ENCODE results near the gene IQCF5.

Gene IQCF5

DNA sequence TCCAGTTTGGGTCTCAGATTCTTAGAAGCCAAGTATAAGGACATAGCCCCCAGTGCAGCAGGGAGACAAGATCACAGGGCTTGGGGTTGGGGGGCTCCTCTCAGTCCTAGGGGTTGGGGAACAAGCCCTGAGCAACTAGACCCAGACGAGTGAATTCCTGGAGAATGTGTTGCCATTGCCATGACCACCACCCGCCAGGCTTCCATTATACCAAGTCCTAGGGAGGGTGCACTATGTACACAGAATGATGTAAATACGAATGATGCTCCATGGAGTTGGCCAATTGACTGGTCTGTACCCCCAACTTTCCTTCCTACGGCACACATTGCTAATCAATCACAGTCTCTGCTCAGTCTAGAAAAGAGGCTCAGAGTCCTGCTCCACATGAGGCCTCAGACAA, 19.0 kb upstream of the IQCF5 start:
- no peak for ATAC-seq
- TF ChIP-seq ARNTL (CRISPR knock-in tag; IDR thresholded peaks at IDR 0.05; ENCODE audit: borderline replicate concordance, low read depth) (no peak), OSR1 (CRISPR knock-in tag; IDR thresholded peaks at IDR 0.05) (no peak), ZNF565 (CRISPR knock-in tag; conservative IDR thresholded peaks at IDR 0.05; ENCODE audit: low read depth) (no peak), ZC3H10 (CRISPR knock-in tag; IDR thresholded peaks at IDR 0.05) (no peak), POU6F1 (CRISPR knock-in tag; IDR thresholded peaks at IDR 0.05; ENCODE audit: borderline replicate concordance, low read depth) (no peak), ZNF8 (CRISPR knock-in tag; IDR thresholded peaks at IDR 0.05) (no peak), ESRRG (CRISPR knock-in tag; IDR thresholded peaks at IDR 0.05) (no peak), RARB (CRISPR knock-in tag; IDR thresholded peaks at IDR 0.05) (no peak), ISL1 (CRISPR knock-in tag; IDR thresholded peaks at IDR 0.05) (no peak), ZFP30 (CRISPR knock-in tag; IDR thresholded peaks at IDR 0.05) (no peak), SNAI2 (CRISPR knock-in tag; IDR thresholded peaks at IDR 0.05) (no peak), ZFP3 (CRISPR knock-in tag; IDR thresholded peaks at IDR 0.05) (no peak), PPARA (CRISPR knock-in tag; IDR thresholded peaks at IDR 0.05; ENCODE audit: borderline replicate concordance) (no peak)
- TF ChIP-seq, protein P1, sequence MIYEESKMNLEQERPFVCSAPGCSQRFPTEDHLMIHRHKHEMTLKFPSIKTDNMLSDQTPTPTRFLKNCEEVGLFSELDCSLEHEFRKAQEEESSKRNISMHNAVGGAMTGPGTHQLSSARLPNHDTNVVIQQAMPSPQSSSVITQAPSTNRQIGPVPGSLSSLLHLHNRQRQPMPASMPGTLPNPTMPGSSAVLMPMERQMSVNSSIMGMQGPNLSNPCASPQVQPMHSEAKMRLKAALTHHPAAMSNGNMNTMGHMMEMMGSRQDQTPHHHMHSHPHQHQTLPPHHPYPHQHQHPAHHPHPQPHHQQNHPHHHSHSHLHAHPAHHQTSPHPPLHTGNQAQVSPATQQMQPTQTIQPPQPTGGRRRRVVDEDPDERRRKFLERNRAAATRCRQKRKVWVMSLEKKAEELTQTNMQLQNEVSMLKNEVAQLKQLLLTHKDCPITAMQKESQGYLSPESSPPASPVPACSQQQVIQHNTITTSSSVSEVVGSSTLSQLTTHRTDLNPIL (CRISPR knock-in tag; IDR thresholded peaks at IDR 0.05; ENCODE audit: low read depth) = no peak
- TF ChIP-seq, protein P2, sequence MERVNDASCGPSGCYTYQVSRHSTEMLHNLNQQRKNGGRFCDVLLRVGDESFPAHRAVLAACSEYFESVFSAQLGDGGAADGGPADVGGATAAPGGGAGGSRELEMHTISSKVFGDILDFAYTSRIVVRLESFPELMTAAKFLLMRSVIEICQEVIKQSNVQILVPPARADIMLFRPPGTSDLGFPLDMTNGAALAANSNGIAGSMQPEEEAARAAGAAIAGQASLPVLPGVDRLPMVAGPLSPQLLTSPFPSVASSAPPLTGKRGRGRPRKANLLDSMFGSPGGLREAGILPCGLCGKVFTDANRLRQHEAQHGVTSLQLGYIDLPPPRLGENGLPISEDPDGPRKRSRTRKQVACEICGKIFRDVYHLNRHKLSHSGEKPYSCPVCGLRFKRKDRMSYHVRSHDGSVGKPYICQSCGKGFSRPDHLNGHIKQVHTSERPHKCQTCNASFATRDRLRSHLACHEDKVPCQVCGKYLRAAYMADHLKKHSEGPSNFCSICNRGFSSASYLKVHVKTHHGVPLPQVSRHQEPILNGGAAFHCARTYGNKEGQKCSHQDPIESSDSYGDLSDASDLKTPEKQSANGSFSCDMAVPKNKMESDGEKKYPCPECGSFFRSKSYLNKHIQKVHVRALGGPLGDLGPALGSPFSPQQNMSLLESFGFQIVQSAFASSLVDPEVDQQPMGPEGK (CRISPR knock-in tag; IDR thresholded peaks at IDR 0.05; ENCODE audit: borderline replicate concordance) = no peak

GRCh38 chr3:51891242-51892039, 16.0 kb upstream of the IQCF5 start:
- TF ChIP-seq ZNF565 (CRISPR knock-in tag; conservative IDR thresholded peaks at IDR 0.05; ENCODE audit: low read depth) (no peak), CSDC2 (CRISPR knock-in tag; IDR thresholded peaks at IDR 0.05) (no peak), CSRNP3 (CRISPR knock-in tag; IDR thresholded peaks at IDR 0.05) (no peak), PPARA (CRISPR knock-in tag; IDR thresholded peaks at IDR 0.05; ENCODE audit: borderline replicate concordance) (no peak), RARB (CRISPR knock-in tag; IDR thresholded peaks at IDR 0.05) (no peak), BACH2 (CRISPR knock-in tag; IDR thresholded peaks at IDR 0.05; ENCODE audit: borderline replicate concordance) (no peak), ARNTL (CRISPR knock-in tag; IDR thresholded peaks at IDR 0.05; ENCODE audit: borderline replicate concordance, low read depth) (no peak), TCF4 (CRISPR knock-in tag; IDR thresholded peaks at IDR 0.05; ENCODE audit: borderline replicate concordance) (no peak), ZNF8 (CRISPR knock-in tag; IDR thresholded peaks at IDR 0.05) (no peak), ZFP30 (CRISPR knock-in tag; IDR thresholded peaks at IDR 0.05) (no peak)
- no peak for ATAC-seq

GRCh38 chr3:51888463-51889105, 13.2 kb upstream of the IQCF5 start:
- TF ChIP-seq TOX (CRISPR knock-in tag; IDR thresholded peaks at IDR 0.05; ENCODE audit: borderline replicate concordance) = no peak
- no peak for TF ChIP-seq CSDC2 (CRISPR knock-in tag; IDR thresholded peaks at IDR 0.05)
- ATAC-seq = no peak

DNA sequence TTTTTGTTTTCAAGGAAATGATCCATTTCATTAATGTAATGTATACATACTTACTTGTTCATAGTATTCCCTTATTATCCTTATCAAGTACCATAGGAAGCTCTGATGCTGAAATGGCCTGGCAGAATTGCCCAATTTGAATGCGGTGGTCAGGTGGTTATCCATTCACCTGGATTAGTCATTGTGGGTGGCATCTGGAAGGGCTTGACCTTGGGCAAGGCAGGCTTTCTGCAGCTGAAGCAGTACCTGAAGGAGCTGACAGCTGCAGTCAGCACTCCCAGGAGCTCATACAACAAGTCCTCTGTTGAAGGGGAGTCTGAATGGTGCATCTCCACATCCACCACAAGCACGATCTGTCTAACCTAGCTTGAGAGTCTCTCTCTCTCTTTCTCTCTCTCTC, 12.2 kb upstream of the IQCF5 start:
- ATAC-seq = no peak
- TF ChIP-seq, protein P3, sequence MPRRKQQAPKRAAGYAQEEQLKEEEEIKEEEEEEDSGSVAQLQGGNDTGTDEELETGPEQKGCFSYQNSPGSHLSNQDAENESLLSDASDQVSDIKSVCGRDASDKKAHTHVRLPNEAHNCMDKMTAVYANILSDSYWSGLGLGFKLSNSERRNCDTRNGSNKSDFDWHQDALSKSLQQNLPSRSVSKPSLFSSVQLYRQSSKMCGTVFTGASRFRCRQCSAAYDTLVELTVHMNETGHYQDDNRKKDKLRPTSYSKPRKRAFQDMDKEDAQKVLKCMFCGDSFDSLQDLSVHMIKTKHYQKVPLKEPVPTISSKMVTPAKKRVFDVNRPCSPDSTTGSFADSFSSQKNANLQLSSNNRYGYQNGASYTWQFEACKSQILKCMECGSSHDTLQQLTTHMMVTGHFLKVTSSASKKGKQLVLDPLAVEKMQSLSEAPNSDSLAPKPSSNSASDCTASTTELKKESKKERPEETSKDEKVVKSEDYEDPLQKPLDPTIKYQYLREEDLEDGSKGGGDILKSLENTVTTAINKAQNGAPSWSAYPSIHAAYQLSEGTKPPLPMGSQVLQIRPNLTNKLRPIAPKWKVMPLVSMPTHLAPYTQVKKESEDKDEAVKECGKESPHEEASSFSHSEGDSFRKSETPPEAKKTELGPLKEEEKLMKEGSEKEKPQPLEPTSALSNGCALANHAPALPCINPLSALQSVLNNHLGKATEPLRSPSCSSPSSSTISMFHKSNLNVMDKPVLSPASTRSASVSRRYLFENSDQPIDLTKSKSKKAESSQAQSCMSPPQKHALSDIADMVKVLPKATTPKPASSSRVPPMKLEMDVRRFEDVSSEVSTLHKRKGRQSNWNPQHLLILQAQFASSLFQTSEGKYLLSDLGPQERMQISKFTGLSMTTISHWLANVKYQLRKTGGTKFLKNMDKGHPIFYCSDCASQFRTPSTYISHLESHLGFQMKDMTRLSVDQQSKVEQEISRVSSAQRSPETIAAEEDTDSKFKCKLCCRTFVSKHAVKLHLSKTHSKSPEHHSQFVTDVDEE (CRISPR knock-in tag; IDR thresholded peaks at IDR 0.05) = no peak
- TF ChIP-seq ZC3H10 (CRISPR knock-in tag; IDR thresholded peaks at IDR 0.05) (no peak), CSDC2 (CRISPR knock-in tag; IDR thresholded peaks at IDR 0.05) (no peak), ZFP30 (CRISPR knock-in tag; IDR thresholded peaks at IDR 0.05) (no peak), PPARA (CRISPR knock-in tag; IDR thresholded peaks at IDR 0.05; ENCODE audit: borderline replicate concordance) (no peak), BACH2 (CRISPR knock-in tag; IDR thresholded peaks at IDR 0.05; ENCODE audit: borderline replicate concordance) (no peak), ZNF565 (CRISPR knock-in tag; conservative IDR thresholded peaks at IDR 0.05; ENCODE audit: low read depth) (no peak), ISL1 (CRISPR knock-in tag; IDR thresholded peaks at IDR 0.05) (no peak), ZFP3 (CRISPR knock-in tag; IDR thresholded peaks at IDR 0.05) (no peak), OSR1 (CRISPR knock-in tag; IDR thresholded peaks at IDR 0.05) (no peak), GLIS3 (CRISPR knock-in tag; IDR thresholded peaks at IDR 0.05) (no peak), ZNF70 (CRISPR knock-in tag; IDR thresholded peaks at IDR 0.05) (no peak), TOX (CRISPR knock-in tag; IDR thresholded peaks at IDR 0.05; ENCODE audit: borderline replicate concordance) (no peak), RARB (CRISPR knock-in tag; IDR thresholded peaks at IDR 0.05) (no peak), ZNF8 (CRISPR knock-in tag; IDR thresholded peaks at IDR 0.05) (no peak)
- TF ChIP-seq, protein P1 (CRISPR knock-in tag; IDR thresholded peaks at IDR 0.05; ENCODE audit: low read depth) = no peak
